GM23338 (cell line): Measurements from ENCODE around the gene BEGAIN. TPM values are rescaled to one million over a fixed set of nuclear protein-coding genes. Genes with fewer than 3 reads are reported as not detected.

Experiments used
- ATAC-seq: fragments of 200-7000 bp; cut with Tn5 transposase; 3 replicates; pipeline ENCODE4 v1.9.1; 2020
- DNase-seq: peaks from one replicate; pipeline ENCODE4 v3.0.0-alpha.2; 2015; ENCODE audit warnings: low spot score
- H2AFZ ChIP-seq: fragments of 200-600 bp; sonication (generic); 2 replicates; pipeline ENCODE4 v1.8.0; 2016; ENCODE audit warnings: antibody characterized with exemption, mild to moderate bottlenecking, moderate library complexity
- H3F3A ChIP-seq: fragments of 200-600 bp; sonication (generic); replicated peaks from 2 replicates; pipeline ENCODE4 v1.8.0; 2017; ENCODE audit warnings: antibody characterized with exemption, mixed run types, low read depth
- H3K27ac ChIP-seq: fragments of 200-600 bp; sonication (generic); 2 replicates; pipeline ENCODE4 v1.6.1; 2016; ENCODE audit warnings: low read depth
- H3K27me3 ChIP-seq: fragments of 200-600 bp; sonication (generic); 2 replicates; pipeline ENCODE4 v1.8.0; 2016; ENCODE audit warnings: mild to moderate bottlenecking, mixed run types, moderate library complexity; ENCODE audit not compliant: insufficient read depth
- H3K36me3 ChIP-seq: fragments of 200-600 bp; sonication (generic); 2 replicates; pipeline ENCODE4 v1.8.0; 2016; ENCODE audit warnings: mild to moderate bottlenecking; ENCODE audit not compliant: insufficient read depth
- H3K4me1 ChIP-seq: fragments of 200-600 bp; sonication (generic); 2 replicates; pipeline ENCODE4 v1.8.0; 2016; ENCODE audit warnings: mild to moderate bottlenecking, moderate library complexity; ENCODE audit not compliant: insufficient read depth
- H3K4me2 ChIP-seq: fragments of 200-600 bp; sonication (generic); 2 replicates; pipeline ENCODE4 v1.7.1; 2017; ENCODE audit warnings: mixed run types
- H3K4me3 ChIP-seq: fragments of 200-600 bp; sonication (generic); 2 replicates; pipeline ENCODE4 v1.6.1; 2016; ENCODE audit warnings: mixed run types
- H3K79me2 ChIP-seq: fragments of 200-600 bp; sonication (generic); replicated peaks from 2 replicates; pipeline ENCODE4 v1.8.0; 2017; ENCODE audit warnings: mild to moderate bottlenecking; ENCODE audit not compliant: insufficient read depth
- H3K9me2 ChIP-seq: fragments of 200-600 bp; sonication (generic); 2 replicates; pipeline ENCODE4 v1.8.0; 2017; ENCODE audit not compliant: insufficient read depth
- H4K20me1 ChIP-seq: fragments of 200-600 bp; sonication (generic); replicated peaks from 2 replicates; pipeline ENCODE4 v1.8.0; 2017; ENCODE audit warnings: mild to moderate bottlenecking; ENCODE audit not compliant: insufficient read depth
- H3K27ac Mint-ChIP-seq: 2 replicates; pipeline ENCODE4 v1.8.0; 2020; ENCODE audit warnings: inconsistent platforms, mild to moderate bottlenecking, moderate library complexity, mixed read lengths
- H3K27me3 Mint-ChIP-seq: 3 replicates; pipeline ENCODE4 v1.8.0; 2022; ENCODE audit warnings: low read depth, mild to moderate bottlenecking, moderate library complexity, mixed read lengths, inconsistent platforms; ENCODE audit not compliant: insufficient read depth, poor library complexity
- H3K36me3 Mint-ChIP-seq: 3 replicates; pipeline ENCODE4 v1.8.0; 2021; ENCODE audit warnings: low read depth, mild to moderate bottlenecking, inconsistent platforms, moderate library complexity, mixed read lengths
- H3K4me1 Mint-ChIP-seq: 3 replicates; pipeline ENCODE4 v1.8.0; 2020; ENCODE audit warnings: mild to moderate bottlenecking, inconsistent platforms, mixed read lengths
- H3K4me3 Mint-ChIP-seq: 3 replicates; pipeline ENCODE4 v1.8.0; 2021; ENCODE audit warnings: moderate library complexity, mild to moderate bottlenecking, inconsistent platforms, mixed read lengths
- H3K9me3 Mint-ChIP-seq: 3 replicates; pipeline ENCODE4 v1.8.0; 2020; ENCODE audit warnings: moderate library complexity, mild to moderate bottlenecking, inconsistent platforms, mixed read lengths
- CREB1 ChIP-seq: fragments of 250-450 bp; sonication (Bioruptor Pico); IDR thresholded peaks from 2 replicates; pipeline ENCODE4 v1.5.0; 2020; ENCODE audit warnings: low read depth, mild to moderate bottlenecking, moderate library complexity
- ETS1 ChIP-seq: IDR thresholded peaks from 2 replicates; pipeline ENCODE4 v1.6.1; 2016; ENCODE audit warnings: antibody characterized with exemption
- EZH2phosphoT487 ChIP-seq: fragments of 200-600 bp; sonication (generic); IDR thresholded peaks from one replicate; pipeline ENCODE4 v1.8.1; 2018; ENCODE audit warnings: antibody characterized with exemption; ENCODE audit not compliant: unreplicated experiment
- NANOG ChIP-seq: IDR thresholded peaks from 2 replicates; pipeline ENCODE4 v1.6.1; 2016; ENCODE audit warnings: antibody characterized with exemption, borderline replicate concordance
- STAT1 ChIP-seq: IDR thresholded peaks from one replicate; pipeline ENCODE4 v1.6.1; 2016; ENCODE audit warnings: antibody characterized with exemption; ENCODE audit not compliant: unreplicated experiment
- ZNF114 ChIP-seq: fragments of 250-450 bp; sonication (Bioruptor Pico); IDR thresholded peaks from 2 replicates; pipeline ENCODE4 v1.5.0; 2020; ENCODE audit warnings: mild to moderate bottlenecking, moderate library complexity
- ZNF331 ChIP-seq: fragments of 250-450 bp; sonication (Bioruptor Pico); IDR thresholded peaks from 2 replicates; pipeline ENCODE4 v1.5.0; 2020; ENCODE audit warnings: low read depth, mild to moderate bottlenecking, moderate library complexity
- ZNF462 ChIP-seq: fragments of 250-450 bp; sonication (Bioruptor Pico); IDR thresholded peaks from 2 replicates; pipeline ENCODE4 v1.5.0; 2020; ENCODE audit warnings: mild to moderate bottlenecking, moderate library complexity
- polyA plus RNA-seq: library from polyadenylated mRNA; unstranded; fragments of >200 nt; fragmentation: Nextera tagmentation; extraction: Ambion mirVana; gene quantifications from 2 replicates; pipeline ENCODE4 v1.2.1, GENCODE V29; 2016
- total RNA-seq: library from RNA; depleted of rRNA; stranded (reverse); fragments of >200 nt; shearing (Covaris generic); gene quantifications from 2 replicates; pipeline ENCODE4 v1.2.3, GENCODE V29; 2014
- TF ChIP-seq, protein P1 (sequence below), 2 experiments: fragments of 200-600 bp in 1 of 2; sonication (generic) in 1 of 2; conservative IDR thresholded peaks; 2 replicates each; pipeline versions ENCODE4 v1.5.1 to v1.6.1; 2016 to 2017; ENCODE audit warnings: antibody characterized with exemption in 2 of 2, low read depth in 2 of 2, mild to moderate bottlenecking in 2 of 2, moderate library complexity in 1 of 2
- TF ChIP-seq, protein P2 (sequence below): IDR thresholded peaks from one replicate; pipeline ENCODE4 v1.6.1; 2018; ENCODE audit warnings: antibody characterized with exemption; ENCODE audit not compliant: unreplicated experiment

The BEGAIN gene
- total and polyA plus RNA-seq, 2 experiments from 2014 or later: 0.60 to 2.4 TPM

GRCh38 chr14:100533656-100534485 lies 53.3 kb downstream of the BEGAIN start (continued):
- TF ChIP-seq, protein P1, sequence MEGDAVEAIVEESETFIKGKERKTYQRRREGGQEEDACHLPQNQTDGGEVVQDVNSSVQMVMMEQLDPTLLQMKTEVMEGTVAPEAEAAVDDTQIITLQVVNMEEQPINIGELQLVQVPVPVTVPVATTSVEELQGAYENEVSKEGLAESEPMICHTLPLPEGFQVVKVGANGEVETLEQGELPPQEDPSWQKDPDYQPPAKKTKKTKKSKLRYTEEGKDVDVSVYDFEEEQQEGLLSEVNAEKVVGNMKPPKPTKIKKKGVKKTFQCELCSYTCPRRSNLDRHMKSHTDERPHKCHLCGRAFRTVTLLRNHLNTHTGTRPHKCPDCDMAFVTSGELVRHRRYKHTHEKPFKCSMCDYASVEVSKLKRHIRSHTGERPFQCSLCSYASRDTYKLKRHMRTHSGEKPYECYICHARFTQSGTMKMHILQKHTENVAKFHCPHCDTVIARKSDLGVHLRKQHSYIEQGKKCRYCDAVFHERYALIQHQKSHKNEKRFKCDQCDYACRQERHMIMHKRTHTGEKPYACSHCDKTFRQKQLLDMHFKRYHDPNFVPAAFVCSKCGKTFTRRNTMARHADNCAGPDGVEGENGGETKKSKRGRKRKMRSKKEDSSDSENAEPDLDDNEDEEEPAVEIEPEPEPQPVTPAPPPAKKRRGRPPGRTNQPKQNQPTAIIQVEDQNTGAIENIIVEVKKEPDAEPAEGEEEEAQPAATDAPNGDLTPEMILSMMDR (conservative IDR thresholded peaks at IDR 0.05; ENCODE audit: low read depth in 2 of 2): no peak
- no peak for TF ChIP-seq CREB1 (CRISPR knock-in tag)
- TF ChIP-seq, protein P2, sequence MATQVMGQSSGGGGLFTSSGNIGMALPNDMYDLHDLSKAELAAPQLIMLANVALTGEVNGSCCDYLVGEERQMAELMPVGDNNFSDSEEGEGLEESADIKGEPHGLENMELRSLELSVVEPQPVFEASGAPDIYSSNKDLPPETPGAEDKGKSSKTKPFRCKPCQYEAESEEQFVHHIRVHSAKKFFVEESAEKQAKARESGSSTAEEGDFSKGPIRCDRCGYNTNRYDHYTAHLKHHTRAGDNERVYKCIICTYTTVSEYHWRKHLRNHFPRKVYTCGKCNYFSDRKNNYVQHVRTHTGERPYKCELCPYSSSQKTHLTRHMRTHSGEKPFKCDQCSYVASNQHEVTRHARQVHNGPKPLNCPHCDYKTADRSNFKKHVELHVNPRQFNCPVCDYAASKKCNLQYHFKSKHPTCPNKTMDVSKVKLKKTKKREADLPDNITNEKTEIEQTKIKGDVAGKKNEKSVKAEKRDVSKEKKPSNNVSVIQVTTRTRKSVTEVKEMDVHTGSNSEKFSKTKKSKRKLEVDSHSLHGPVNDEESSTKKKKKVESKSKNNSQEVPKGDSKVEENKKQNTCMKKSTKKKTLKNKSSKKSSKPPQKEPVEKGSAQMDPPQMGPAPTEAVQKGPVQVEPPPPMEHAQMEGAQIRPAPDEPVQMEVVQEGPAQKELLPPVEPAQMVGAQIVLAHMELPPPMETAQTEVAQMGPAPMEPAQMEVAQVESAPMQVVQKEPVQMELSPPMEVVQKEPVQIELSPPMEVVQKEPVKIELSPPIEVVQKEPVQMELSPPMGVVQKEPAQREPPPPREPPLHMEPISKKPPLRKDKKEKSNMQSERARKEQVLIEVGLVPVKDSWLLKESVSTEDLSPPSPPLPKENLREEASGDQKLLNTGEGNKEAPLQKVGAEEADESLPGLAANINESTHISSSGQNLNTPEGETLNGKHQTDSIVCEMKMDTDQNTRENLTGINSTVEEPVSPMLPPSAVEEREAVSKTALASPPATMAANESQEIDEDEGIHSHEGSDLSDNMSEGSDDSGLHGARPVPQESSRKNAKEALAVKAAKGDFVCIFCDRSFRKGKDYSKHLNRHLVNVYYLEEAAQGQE: no peak
- no peak for TF ChIP-seq ZNF331 (CRISPR knock-in tag)
- TF ChIP-seq ETS1: no peak
- no peak for TF ChIP-seq EZH2phosphoT487
- no peak for TF ChIP-seq NANOG
- TF ChIP-seq STAT1: no peak
- TF ChIP-seq ZNF114 (CRISPR knock-in tag): no peak

GRCh38 chr14:100532906-100533655 lies 54.1 kb downstream of the BEGAIN start:
- Histone ChIP-seq H3F3A (no peaks in the 10 kb centered on the region), H3K79me2 (no peaks in the 10 kb centered on the region), H3K36me3 (no peaks in the 10 kb centered on the region), H3K4me1 (no peaks in the 10 kb centered on the region), H3K9me2 (no peaks in the 10 kb centered on the region), H3K4me3 (no peak overlapping the region), H2AFZ (no peak overlapping the region), H3K27ac (no peak overlapping the region), H3K27me3 (no peaks in the 10 kb centered on the region), H4K20me1 (no peaks in the 10 kb centered on the region), H3K4me2 (no peak overlapping the region)
- peaks cover 8% of the 10 kb centered on the region for H3K4me1 Mint-ChIP-seq
- DNase-seq (no peak), ATAC-seq (no peak)
- peaks cover 3% of the 10 kb centered on the region for H3K27me3 Mint-ChIP-seq
- H3K36me3 Mint-ChIP-seq: no peaks in the 10 kb centered on the region
- no peak overlapping the region for H3K4me3 Mint-ChIP-seq
- no peak overlapping the region for H3K27ac Mint-ChIP-seq
- H3K9me3 Mint-ChIP-seq: no peaks in the 10 kb centered on the region
- no peak for TF ChIP-seq ZNF462 (CRISPR knock-in tag)
